Left colon (tissue), 2 donors: Measurements from ENCODE around the gene L3HYPDH. TPM values are rescaled to one million over a fixed set of nuclear protein-coding genes. Genes with fewer than 3 reads are reported as not detected.

Source experiments
- ATAC-seq: fragments of 200-7000 bp; cut with Tn5 transposase; one replicate; pipeline ENCODE4 v1.9.1; 2020; ENCODE audit warnings: mild to moderate bottlenecking, moderate library complexity
- DNase-seq, 2 donors: peaks; one replicate each; pipeline ENCODE4 v3.0.0-alpha.2; 2020
- intact Hi-C, 2 donors: fragments of 100-400 bp; cut with DNase I in 1 of 2; cut with micrococcal nuclease in 1 of 2; formaldehyde crosslinking; loops; one replicate each; pipeline versions ENCODE4 v1.11.2 to v1.14.0; 2022; cut with DNase I, micrococcal nuclease
- long read RNA-seq: library from polyadenylated mRNA; unstranded; transcript quantifications from one replicate; pipeline ENCODE4 v2.0.0, GENCODE V29; 2021
- total RNA-seq, 2 donors: library from RNA; stranded (reverse); fragmentation: NEBNext Ultra II Directional; extraction: Animal tissue kit (Norgen Biotek cat#: 25700); gene quantifications; one replicate each; pipeline ENCODE4 v1.2.1, GENCODE V29; 2021
- donor health status: DM: no; HTN: no; CAD: no.
- donor health status: DM: yes; HTN: yes; CAD: no.

The L3HYPDH gene
- total RNA-seq: 10 to 100 TPM; 13.6 to 16.9 TPM
- long read RNA-seq, partial matches to known transcripts: 1 of 5 reads
- long read RNA-seq, other reads (novel, unspliced or antisense): 4 of 5 reads

DNA sequence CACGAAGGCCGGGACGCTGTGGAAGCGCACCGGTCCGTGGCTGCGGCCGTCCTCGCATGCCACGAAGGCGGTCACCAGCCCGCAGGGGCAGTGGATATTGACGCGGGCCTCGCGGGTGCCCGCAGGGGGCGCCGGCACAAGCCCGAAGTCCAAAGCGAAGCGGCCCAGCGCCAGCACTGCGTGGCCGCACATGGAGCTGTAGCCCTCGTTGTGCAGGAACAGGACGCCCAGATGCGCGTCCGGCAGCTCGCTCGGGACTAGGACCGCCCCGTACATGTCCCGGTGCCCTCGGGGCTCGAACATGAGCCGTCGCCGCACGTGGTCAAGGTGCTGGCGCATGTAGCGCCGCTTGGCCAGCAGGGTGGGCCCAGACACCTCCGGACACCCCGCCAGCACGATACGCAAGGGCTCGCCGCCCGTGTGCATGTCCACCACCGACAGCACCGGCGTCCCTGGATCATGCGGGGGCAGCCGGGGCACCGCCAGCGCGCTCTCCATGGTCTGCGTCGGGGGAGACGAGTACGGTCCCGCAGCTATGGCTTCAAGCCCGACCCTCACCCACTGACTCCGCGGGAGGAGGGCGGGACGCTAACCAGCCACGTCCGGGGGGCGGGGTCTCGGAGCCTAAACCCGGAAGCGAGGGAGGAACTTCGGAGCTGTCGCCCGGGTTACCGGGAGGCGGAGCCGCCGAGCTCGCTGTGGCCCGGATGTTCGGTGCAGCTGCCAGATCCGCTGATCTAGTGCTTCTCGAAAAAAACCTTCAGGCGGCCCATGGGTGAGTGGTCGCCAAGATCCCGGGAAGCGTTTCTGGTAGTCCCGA is at the start of gene L3HYPDH, which contains the start of gene JKAMP:
TSS of gene L3HYPDH (minus strand) at position 590 of the 820 bp plus-strand sequence. CDS start at position 498, 92 bp downstream.
TSS of gene JKAMP (plus strand) at position 699 of the 820 bp plus-strand sequence. CDS start at position 772, 73 bp downstream.
- ATAC-seq (peak; percentile 92), DNase-seq (peak; percentile 97 to 100)
- intact Hi-C loops: no loop called here

DNA sequence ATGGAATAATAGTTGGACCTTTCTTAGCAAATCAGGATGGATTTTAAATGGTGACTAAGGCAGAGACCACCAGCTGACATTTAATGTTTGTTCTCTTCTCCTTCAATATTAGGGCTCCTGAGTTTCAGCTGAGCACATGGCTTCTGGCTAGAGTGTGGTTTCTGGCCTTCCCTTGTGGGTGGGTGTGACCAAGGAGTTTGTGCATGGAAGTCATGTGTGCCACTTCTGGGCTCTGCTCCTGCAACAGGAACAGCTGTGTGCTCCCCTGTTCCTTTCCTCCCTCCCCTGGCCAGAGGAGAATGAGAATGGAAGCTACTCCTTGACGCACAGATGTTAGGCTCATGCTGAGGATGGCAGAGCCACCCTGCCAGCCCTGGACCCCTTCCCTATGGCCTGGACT is 48.2 kb upstream of the L3HYPDH start:
- intact Hi-C loops: no loop called here

DNA sequence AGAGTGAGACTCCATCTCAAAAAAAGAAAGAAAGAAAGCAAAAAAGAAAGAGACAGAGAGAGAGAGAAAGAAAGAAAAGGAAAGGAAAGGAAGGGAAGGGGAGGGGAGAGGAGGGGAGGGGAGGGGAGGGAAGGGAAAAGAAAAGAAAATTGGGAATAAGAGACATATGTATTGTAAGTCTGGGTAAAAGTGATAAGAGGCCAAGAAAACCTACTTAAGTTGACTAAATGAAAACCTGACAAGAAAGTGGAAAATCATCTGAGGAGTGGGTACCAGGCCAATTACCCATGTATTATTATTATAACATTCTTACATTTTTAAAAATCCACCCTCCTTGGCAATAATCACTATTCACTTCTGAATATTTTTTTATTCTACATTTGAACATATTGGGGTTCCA is 46.1 kb upstream of the L3HYPDH start:
- DNase-seq: no peak
- ATAC-seq: no peak
- intact Hi-C loops: no loop called here

More for the DNA sequence above, 48.2 kb upstream of the L3HYPDH start:
- ATAC-seq (no peak), DNase-seq (no peak)

DNA sequence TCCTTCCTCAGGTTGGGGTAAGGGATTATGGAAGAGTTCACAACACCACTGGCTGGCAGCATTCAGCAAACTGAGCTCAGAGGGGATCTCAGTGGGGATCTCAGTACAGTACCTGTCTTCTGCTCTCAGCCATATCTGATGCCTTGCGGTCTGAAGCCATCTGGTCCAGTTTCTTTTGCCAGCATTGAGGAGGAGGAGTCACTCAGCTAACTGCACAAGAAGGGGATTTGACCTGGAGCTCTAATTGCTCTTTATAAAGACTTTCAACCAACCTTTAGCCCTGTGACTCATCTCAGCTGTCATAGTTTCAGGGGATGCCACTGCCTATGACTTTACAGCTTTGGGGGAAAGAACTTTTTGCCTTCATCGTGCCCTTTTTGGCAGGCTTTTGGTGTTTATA is 45.0 kb upstream of the L3HYPDH start:
- DNase-seq: no peak
- intact Hi-C loops: no loop called here
- peak; percentile 49 for ATAC-seq

DNA sequence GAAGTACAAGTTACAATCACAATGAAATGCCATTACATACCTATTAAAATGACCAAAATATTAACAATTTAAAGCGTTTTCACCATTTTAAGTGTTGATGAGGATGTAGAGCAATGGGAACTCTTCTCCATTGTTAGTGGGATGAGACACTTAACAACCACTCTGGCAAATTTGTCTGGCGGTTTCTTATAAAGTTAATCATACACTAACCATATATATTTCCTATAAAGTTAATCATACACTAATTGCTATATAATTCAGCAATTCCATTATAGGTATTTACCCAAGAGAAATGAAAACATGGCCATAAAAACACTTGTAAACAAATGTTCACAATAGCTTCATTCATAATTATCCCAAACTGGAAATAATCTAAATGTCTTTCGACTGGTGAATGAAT is 36.0 kb upstream of the L3HYPDH start:
- ATAC-seq: peak; percentile 80

DNA sequence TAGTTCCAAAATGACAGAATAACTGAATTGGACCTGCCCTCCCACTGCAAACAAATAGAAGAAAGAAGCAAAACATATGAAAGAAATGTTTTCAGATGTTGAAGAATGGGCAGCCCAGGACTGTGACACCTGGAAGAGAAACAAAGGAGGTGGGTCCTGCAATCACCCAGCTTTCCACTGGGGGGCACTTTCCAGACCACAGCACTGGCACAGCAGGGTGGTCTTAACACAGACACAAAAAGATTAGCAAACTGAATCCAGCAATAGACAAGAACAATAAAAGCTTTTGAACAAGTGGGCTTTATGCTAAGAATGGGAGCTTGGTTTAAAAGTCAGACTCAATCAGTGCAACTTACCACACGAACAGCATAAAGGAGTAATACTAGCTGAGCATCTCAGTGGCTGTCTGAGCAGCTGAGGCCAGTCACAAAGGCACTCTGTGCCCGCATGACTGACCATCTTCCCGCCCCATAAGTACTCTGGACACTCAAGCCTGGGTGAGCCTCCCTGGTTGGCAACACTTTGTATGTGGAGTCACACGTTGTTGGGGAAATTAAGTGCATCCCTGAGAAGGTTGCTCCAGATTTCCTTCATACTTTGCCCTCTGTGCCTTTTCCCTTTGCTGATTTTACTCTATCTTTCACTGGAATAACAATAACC is 27.8 kb upstream of the L3HYPDH start:
- DNase-seq (no peak), ATAC-seq (peak; percentile 22)
- intact Hi-C loops: no loop called here

More for the DNA sequence above, 36.0 kb upstream of the L3HYPDH start:
- DNase-seq: no peak
- intact Hi-C loops: no loop called here

DNA sequence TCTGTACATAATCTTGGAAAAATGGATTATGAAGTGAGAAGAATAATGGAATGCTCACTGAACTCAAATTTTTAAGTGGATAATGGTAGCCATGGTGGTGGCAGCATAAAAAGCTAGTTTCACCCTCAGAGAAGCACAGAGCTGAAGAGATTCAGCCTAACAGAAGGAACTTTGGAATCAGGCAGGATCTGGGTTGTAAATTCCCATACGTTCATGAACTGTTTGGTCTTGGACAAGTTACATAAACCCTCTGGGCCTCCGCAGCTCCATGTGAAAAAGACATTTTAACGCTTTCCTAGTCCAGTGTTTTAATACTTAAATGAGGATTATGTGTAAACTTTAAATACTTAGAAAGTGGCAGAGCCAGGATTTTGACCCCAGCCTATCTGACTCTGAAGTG is 26.8 kb upstream of the L3HYPDH start:
- intact Hi-C loops: no loop called here
- DNase-seq (no peak), ATAC-seq (peak; percentile 82)

DNA sequence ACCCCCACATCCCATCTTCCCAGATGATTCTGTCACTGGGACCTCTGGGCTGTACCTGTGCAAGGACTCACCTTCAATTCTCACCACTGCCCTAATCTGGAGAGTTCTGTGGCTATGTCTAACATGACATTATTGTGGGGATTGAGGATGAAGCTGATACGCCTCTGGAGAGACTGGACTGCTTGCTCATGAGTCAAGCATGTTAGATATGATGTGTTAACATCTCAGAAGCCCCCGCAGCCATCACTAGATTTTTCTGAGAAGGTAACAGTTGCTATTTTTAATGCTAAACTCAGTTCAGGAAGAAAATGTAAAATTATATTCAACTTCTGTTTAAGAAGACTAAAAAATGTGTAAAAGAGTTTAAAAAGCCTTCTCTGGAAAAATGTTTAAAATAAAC is 25.8 kb upstream of the L3HYPDH start:
- DNase-seq (no peak), ATAC-seq (no peak)
- intact Hi-C loops: no loop called here

DNA sequence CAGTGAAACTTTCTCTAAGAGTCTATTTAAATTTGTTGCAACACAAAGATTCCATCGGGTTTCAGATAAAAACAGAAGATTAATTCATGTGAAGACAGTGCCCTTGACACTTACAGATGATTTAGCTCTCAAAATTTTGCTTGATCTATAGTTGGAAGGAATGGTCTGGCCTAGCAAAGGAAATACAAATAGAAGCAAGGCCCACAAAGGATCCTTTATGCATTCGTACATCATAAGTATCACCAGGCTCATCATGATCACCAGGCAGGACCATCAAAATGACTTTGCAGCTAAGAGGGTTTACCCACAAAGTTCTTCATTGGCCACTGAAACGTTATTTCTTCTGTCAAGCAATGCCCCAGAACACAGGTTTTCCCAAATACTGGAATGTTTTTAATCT is 24.9 kb upstream of the L3HYPDH start:
- intact Hi-C loops: no loop called here
- no peak for DNase-seq
- ATAC-seq: no peak

DNA sequence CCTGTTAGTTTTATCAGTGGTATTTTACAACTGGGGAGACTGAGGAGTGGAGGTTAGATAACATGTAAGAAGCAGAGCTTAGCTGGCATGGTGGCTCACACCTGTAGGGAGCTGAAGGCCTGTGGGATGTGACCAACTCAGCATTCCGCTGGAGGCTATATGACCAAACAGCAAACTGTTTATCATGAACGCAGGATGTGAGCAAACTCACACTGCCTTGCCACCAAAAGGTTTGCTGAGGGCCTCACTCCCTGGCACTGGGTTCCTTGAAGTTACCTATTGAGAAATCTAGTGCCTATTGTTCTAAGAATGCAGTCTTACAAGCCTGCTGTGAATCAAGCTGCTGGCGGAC is 23.5 kb upstream of the L3HYPDH start:
- DNase-seq (no peak), ATAC-seq (no peak)
- intact Hi-C loops: no loop called here

DNA sequence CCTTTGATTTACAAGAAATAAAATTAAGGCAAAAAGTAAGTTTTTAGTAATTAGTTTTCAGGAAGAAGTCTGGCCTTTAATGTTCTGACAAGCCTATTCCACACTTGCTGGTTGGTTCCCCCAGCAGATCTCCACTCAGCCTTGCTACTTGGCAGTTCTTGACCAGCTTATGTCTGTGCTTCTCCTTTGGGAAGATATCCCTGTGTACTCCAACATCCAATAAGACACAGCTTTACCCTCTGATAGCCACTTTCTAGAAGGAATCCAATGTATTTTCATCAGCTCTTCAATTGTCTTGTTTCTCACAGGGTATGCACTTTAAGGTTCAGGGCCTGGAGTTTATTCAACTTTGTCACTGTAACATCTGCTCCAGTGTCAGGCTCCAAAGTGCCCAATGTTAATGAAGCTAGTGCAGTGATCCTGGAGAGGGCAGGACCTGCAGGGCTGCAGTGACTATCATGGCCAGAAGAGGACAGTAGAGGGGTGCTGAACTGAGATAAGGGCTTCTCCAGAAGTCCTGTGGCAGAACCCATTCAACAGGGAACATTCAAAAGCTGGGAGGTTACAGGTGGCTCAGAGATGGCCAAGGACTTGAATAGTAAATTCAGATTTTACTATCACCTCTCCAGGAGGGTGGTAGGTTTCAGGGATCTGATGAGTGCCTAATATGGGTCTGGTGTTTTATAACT is 23.0 kb upstream of the L3HYPDH start:
- DNase-seq: peak; percentile 69 to 78
- intact Hi-C loops: no loop called here

DNA sequence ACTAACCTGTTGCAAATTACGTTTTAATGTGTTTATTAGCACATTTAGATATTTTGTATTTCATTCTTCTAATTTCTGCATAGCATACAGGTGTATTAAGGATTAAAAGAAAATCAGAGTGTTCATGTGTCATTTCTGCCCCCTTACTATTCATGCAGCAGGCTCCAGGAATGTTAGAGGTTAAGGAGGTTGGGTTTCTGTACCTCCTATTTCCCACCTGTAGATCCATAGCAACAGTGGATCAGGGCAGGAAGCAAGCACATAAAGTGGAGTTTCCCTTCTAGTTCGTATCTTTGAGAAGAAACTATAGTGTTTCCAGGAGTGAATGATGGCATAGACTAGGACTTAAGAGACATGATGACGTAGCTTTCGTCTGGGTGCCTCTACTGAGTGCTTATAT is 19.0 kb upstream of the L3HYPDH start:
- DNase-seq (no peak), ATAC-seq (no peak)
- intact Hi-C loops: no loop called here

More for the DNA sequence above, 23.0 kb upstream of the L3HYPDH start:
- ATAC-seq: peak; percentile 92

DNA sequence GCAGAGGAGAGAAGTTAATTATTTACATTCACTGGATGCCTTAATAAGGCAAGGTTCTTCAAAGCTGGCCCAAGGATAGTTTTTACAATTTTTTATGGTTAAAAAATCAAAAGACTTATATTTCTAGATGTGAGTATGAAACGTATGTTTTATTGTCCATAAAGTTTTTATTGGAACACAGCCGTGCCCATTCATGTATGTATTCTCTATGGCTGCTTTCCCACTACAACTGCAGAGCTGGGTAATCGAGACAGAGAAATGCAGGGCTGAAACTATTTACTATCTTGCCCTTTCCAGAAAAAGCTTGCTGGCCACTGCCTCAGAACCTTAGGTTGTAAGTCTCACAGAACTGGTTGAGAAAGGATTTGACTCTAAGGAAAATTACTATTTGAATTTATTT is 16.5 kb upstream of the L3HYPDH start:
- ATAC-seq (peak; percentile 93), DNase-seq (no peak)
- intact Hi-C loops: no loop called here

DNA sequence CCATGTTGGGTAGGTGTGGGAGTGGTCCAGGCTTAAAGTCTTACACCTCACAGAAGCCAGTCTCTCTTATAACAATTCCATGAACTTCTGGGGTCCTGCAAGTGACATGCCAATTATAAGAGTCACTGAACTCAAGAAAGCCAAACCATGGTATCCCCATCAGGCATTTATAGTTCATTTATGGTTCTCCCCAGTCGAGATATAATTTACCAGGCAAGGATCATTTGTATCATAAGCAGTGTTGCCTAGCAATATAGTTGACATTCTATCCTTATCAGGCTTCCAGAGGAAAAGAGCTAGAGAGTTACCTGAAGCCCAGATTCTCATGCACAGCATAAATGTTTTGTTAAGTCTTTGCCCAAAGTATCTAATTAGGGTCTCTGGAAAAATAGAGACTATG is 8.2 kb upstream of the L3HYPDH start:
- intact Hi-C loops: no loop called here
- ATAC-seq: no peak
- DNase-seq: no peak

DNA sequence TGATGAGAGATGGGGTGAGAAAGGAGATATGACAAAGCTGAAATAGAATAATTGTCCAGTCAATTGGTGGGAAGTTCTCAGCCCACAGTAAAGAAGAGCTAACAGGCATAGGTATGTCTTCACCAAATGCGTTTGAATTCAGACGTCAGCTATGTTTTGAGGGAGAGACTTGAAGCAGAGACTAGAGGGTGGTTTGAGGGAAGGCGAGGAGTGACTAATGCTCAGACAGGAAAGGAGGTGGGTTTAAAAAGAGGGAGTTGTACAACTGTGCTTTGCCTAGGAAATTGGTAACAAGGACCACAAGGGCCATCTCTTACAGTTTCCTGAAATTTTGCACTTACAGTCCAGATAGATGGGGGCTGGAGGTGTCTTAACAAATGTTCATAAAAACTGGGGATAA is 6.5 kb upstream of the L3HYPDH start:
- intact Hi-C loops: no loop called here
- DNase-seq: no peak
- ATAC-seq: no peak

DNA sequence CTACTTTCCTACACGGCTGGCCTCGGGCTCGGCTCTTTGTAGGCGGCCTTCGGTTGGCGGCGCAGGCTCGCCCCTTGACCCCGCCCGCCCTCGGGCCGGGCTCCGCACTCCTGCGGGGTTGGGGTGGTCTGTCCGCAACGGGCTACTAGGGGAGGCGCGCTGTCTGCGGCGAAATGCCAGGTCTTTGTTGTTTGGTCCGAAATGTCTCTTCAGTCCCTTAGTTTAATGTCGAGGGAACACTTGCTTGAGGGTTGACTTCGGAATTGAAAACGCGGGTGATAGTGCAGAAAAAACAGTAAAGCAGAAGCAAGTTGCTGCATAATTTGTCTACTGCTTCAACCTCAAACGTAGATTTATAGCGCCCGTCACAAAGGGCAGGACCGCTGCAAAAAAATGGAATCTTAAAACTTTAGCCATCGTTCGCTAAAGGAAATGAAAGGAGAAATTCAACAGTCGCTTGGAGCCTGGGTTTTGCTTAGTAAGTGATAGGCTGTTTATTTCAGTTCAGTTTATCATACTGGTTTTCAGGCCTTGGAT is 499 bp upstream of the L3HYPDH start:
- intact Hi-C loops: no loop called here
- peak; percentile 58 for ATAC-seq
- DNase-seq: no peak

DNA sequence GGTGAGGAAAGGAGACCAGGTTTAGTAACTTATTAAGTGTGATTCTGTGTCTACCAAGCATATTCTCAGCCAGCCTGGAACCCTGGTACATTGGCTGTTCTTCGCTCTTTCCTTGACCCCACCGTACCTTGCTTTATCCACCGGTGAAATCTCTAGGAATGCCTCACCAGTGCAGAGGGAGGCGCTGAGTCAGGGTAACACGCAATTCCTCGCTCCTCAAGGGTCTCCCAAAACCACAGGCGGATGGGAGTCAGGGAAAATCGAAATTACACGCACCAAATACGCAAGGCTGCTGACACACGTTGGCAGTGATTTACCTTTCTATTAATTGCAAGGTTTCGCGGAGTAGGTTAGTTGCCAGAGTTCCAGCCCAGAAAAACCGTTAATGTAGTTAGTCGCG is 845 bp downstream of the L3HYPDH start:
- ATAC-seq (no peak), DNase-seq (no peak)
- intact Hi-C loops: no loop called here

DNA sequence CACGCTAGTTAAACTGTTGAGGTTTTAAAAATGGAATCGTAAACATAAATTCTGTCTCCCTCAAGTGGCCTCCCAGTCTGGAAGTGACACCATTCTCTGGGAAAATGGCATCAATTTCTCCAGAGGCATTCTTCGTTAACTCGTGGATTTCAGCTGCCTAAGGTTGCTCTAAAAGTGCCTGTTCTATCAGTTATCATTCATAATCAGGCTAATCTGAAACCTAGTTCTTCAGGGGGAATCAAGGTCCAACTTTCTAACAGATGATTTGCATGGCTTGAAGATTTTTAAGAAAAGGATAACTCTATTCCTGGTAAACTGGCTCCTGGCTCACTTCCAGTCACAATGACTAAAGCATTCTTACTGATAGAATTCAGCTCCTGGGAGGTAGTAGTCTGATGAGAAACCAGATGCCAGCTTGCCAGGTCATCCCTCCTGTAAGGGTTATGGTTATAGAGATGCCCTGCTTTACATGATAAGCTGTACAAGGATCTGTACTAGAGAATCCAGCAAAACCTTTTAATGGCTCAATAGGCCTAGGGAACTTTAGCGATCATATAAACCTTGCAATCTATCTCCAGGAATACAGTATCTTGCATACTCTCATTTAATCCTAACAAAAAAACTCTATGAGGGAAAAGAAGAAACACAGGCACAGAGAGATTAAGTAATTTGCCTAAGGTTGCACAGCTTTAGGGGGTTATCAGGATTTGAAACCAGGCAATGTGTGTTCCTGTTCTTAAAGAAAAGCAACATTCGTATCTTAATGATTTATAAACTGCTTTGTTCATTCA is 1.5 kb downstream of the L3HYPDH start:
- intact Hi-C loops: no loop called here
- DNase-seq (no peak), ATAC-seq (no peak)
